HG03442 (cell line): Measurements from ENCODE around the gene GJB2.
"Not testable (repeated sequence)": the region's sequence is repeated elsewhere in the genome, so short reads cannot be mapped to it uniquely, and the experiment has no call there.

Experiments used
- ATAC-seq: cut with Tn5 transposase; IDR thresholded peaks from one replicate; pipeline ENCODE4 v1.9.1; 2021; ENCODE audit warnings: mild to moderate bottlenecking, moderate library complexity; ENCODE audit not compliant: unreplicated experiment

The GJB2 gene

GRCh38 chr13:20171364-20171763 is 21.4 kb downstream of the GJB2 start:
- ATAC-seq: no peak

DNA sequence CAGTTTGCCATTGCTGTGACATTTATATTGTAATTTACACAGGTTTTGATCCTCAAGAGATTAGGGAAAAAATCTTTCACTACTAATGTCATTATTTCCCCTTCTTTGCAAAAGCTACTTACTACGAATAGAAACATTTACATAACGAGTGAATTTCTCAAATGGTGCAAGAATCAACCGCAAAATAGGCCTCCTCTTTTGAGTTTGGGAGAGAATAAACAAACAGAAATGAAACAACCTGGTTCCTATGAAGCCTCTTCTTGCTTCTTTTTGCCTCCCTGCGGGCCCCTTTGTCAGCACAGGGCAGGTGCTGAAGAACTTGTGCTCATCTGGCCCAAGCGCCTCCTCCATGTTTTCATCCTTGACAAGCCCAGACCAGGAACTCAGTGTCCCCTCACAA is 21.8 kb downstream of the GJB2 start:
- no peak for ATAC-seq

- ATAC-seq: no peak
Observed at GRCh38 chr13:20168396-20168795, 24.3 kb downstream of the GJB2 start.

DNA sequence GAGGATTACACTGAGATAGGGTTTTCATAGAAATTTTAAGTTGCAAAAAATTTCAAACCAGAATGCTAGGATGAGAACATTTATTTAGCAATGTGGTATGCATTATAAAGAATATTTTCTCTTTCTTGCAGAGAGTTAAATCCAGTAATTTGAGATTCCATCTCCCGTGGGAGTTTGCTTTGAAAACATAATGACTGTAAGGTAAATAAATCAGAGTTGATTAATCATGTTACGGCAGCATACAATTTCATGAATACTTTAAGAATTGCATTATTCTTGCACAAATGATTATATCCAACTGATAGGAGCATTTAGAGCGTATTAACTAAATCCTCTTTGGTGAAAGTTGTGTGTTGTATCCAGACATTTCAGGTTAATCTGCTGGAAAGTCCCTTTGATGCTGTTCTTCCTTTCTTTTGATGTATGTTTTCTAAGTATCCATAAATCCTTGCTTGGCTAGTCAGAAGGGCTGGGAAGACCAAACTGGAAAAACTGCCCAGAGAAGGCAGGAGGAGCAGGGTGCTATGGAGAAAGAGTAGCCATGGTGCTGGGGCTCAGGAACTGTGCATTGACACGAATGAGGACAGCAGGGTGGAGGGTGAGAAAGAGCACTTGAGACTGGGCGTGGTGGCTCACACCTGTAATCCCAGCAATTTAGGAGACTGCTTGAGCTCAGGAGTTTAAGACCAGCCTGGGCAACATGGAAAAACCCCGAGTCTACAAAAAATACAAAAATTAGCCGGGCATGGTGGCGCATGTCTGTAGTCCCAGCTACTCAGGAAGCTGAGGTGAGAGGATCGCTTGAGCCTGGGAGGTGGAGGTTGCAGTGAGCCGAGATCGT is 27.1 kb downstream of the GJB2 start:
- no peak for ATAC-seq

DNA sequence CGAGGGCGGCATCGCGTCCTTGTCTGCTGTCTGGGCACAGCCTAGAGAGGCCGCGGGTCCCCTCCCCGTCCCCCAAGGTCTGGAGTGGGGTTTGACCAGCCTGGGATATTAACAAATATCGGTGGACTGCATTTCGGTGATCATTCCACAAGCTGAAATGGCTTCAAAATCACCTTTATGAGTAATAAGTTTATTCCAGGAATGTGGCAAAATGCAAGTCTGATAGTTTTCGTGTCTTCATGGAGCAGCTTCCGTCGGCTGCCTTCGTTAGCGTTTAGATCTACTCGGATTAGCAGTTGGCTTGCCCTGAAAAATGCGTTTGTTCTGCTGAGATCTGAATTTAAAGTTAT is 30.8 kb downstream of the GJB2 start:
- no peak for ATAC-seq

- peak; percentile 45 for ATAC-seq
Observed at GRCh38 chr13:20161275-20161950, 31.3 kb downstream of the GJB2 start.

DNA sequence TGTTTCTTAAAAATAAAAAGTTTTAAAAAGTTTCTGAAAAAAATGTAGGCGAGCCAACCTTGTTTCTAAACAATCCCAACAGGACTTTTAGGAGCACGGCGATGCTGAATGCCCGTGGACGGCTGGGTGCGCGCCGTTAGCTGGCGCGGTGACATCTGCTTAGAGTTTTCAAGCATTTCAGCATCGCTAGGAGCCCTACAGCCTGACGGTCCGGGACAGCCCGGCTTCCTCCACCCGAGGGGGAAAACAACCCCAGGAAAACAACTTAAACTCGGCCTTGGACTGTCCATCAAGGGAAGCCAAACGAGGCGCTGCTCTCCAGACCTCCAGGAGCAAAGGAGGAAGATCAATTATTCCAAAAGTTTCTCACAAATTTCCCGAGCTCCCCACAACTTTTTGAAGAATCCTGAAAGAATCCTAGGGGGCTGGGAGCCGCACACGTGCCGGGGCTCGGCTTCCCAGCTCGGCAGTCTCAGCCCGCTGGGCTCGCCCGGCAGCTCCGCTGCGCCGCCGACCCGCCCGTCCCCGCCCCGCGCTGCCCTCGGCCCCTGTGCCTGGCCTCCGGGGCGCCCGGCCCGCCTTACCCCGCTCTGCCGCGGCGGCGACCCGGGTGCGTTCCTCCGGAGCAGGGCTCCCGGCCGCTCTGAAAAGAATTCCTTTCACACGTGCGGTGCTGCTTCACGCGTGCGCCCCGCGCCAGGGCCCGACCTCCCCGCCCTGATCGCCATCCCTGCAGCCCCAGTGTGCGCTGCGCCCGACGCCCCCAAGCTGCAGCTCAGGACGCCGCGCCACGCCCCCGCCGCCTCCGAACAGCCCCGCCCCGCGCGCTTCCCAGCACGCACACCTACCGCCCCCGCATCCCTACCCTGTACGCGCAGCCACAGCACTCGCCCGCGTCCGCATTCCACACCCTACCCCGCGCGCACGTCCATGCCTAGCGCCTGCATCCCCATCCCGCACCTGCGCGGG is 32.1 kb downstream of the GJB2 start, which contains the start of gene GJA3:
GJA3 (minus strand) TSS at position 747 of the 969 bp plus-strand sequence. CDS start 17,764 bp downstream, outside the sequence.
- ATAC-seq: peak; percentile 57

DNA sequence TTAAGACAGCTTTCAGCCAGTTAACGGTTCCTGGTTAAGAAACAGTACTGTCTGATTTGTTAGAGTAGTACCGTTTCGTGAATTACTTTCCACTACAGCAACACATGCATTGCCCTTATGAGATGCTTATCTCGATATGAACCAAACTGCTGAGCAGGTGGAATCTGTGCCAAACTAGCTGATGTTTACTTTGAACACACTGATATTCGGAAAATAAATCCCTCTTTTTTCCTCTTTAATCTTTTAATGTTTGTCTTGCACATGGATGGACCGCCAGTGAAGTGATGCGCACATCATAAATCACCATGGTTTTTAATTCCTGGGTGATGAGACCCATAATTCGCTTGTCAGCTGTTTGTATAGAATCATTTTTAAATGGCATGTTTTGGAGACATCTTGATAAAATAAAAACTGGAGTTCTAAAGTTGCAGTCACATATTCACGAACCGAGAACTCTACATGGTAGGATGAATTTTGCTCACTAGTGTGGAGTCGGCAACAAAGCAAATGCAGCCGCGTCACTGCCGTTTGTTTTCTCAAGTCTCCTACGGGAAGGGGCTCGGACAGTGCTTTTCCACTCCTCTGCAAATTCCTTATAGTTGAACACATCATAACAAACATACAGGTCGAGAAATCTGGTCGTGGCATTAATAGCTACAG is 33.0 kb downstream of the GJB2 start:
- ATAC-seq: no peak

GRCh38 chr13:20157151-20157796 is 35.5 kb downstream of the GJB2 start:
- ATAC-seq: no peak

GRCh38 chr13:20156702-20157101 is 36.0 kb downstream of the GJB2 start:
- no peak for ATAC-seq

DNA sequence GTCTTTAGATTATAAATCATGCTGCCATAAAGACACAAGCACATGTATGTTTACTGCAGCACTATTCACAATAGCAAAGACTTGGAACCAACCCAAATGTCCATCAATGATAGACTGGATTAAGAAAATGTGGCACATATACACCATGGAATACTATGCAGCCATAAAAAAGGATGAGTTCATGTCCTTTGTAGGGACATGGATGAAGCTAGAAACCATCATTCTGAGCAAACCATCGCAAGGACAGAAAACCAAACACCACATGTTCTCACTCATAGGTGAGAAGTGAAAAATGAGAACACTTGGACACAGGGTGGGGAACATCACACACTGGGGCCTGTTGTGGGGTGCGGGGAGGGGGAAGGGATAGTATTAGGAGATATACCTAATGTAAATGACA is 39.4 kb downstream of the GJB2 start:
- ATAC-seq: not testable (repeated sequence)

- no peak for ATAC-seq
Observed at GRCh38 chr13:20151612-20152011, 41.1 kb downstream of the GJB2 start.

DNA sequence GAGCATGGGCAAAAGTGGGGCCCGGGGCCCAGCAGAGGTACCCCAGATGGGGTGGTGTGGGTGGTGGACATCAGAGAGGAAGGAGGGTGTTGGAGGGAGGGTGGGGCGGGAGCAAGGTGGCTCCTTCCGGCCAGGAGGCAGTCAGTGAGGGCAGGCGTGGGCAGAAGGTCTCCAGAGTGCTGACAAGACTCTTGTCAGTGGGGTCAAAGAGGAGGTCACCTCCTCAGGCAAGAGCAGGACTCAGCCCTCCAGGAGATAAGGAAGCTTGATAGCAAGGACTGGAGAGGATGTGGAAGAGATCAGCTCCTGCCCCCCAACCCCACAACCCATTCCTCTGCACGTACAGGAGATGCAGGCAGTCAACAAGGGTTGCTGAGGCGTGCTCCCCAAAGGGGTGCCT is 41.7 kb downstream of the GJB2 start:
- no peak for ATAC-seq

- no peak for ATAC-seq
Observed at GRCh38 chr13:20150561-20150960, 42.2 kb downstream of the GJB2 start.

DNA sequence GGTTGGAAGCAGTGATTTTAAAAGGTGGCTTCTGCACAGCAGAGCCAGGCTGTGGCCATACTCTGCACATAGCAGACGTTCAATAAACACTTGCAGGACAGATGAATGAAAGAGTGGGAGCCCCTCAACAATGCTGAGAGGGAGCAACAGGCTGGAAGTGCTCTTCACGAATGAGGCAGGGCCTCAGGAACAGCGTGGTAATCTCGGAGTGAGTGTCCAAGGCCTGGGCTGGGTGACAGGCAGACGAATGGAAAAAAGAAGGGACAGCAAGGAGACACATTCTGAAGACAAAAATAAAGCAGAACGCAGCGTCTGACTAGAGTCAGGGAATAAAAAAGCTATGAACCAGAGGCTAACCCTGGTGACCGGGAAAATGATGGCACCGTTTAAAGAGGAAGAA is 43.0 kb downstream of the GJB2 start:
- no peak for ATAC-seq

DNA sequence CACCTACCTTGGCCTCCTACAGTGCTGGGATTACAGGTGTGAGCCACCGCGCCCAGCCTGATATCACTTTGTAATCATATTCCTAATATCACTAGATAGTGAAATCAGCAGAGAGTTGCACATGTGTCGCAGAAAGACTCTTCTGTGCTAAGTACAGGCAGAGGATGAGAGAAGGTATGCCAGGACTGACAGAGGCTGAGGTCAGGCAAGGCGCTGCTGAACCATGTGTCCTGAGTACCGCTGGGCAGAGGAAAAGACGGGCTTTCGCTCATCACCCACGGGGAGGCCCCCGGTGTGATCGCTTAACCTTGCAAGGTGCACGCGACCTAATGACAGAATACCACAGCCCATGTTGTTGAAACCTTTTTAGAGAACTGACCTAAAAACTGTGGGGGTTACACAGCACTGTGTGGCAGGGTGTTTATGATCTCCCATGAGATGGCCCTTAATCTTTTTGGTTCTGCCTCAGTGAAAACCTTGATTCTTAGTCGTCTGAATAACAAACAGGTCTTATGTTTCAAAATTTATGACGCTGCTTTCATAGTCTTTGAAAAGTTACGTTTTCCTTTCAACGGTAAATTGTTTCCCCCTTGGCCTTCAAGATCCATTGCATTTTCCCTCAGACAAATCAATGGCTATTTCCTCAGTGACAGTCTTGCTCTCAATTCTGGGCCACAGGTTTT is 44.1 kb downstream of the GJB2 start:
- ATAC-seq: no peak

- no peak for ATAC-seq
Observed at GRCh38 chr13:20146381-20146780, 46.4 kb downstream of the GJB2 start.

- no peak for ATAC-seq
Observed at GRCh38 chr13:20145521-20145920, 47.2 kb downstream of the GJB2 start.

- ATAC-seq: no peak
Observed at GRCh38 chr13:20144141-20144850, 48.4 kb downstream of the GJB2 start.
